HG03095 (cell line): Measurements from ENCODE around the gene MYCL.

Experiments
- ATAC-seq: cut with Tn5 transposase; IDR thresholded peaks from one replicate; pipeline ENCODE4 v1.9.1; 2021; ENCODE audit warnings: moderate library complexity; ENCODE audit not compliant: unreplicated experiment

The MYCL gene

DNA sequence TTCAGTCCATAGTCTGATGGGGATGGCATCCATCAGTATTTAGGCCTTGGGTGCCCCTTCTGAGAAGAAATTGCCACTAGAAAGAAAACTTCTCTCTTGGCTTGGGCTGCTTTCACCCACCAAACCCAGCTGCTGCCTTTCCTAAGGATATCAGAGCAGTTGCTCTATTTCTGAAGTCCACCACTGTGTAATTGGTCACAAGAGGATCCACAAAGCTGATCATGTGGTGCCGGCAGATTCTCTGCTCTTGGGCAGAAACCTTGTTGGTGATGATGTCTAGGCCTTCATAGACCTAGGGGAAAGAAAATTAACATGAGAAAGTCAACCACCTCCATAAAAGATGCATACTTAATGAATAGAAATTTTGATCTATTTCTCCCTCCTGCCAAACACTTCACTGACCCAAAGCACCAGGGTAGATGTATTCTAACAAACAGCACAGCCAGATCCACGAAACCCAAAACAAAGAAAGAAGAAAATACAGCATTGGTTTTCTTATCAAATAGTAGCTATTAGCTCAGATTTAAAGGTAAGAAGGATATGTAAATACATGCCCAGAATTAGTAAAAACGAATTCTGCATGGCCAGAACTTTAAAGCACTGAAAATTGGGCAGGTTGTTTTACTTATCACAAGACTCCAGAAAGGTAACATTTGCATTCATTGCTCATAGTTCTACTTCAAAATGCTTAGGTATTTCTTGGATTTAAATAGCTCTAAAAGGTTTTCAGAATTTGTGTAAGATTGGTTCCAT is 44.4 kb downstream of the MYCL start:
- no peak for ATAC-seq

DNA sequence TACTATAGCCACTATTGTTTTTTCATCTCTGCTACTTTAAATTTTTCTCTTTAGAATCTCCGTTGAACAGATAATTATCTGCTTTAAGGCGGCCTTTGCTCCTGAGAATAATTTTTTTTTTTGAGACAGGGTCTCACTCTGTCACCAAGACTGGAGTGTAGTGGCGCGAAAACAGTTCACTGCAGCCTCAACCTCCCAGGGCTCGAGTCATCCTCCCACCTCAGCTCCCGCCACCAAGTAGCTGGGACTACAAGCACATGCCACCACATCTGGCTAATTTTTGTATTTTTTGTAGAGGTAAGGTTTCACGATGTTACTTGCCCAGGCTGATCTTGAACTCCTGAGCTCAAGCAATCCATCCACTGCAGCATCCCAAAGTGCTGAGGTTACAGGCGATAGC is 47.0 kb downstream of the MYCL start:
- ATAC-seq: no peak

DNA sequence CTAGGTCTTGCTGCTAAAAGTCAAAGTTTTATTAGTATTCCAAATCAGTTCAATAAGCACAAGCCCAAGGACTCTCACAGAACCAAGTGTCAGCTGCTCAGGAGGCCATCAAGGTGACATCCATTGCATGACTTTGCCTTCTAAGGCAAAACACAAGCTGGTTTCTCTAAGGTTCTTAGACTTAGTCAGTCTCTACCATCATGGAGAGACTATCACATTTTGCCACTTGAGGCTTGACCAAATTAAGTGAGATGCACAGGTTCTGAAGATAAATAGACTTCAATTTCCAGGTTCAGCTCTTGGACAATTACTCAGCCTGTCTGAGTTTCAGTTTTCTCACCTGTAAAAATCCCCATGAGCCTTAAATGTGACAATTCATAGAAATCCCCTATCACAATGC is 47.4 kb downstream of the MYCL start:
- ATAC-seq: no peak

DNA sequence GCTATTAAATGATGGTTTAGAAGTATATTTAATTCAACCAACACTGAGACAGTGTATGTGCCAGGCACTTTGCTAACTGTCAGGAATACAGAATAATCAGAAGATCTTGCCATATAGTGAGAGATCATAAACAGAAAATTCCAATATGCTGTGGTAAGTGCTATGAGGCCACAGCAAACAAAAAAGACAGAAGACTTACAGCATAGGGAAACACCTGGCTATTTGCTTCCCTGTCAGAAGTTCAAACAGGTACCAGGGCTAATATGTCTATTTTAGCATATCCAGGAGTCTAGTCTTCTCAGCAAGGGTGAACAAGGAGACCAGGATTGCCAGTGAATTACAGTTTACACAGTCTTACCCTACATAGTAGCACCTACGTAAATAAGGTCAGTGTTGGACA is 48.8 kb downstream of the MYCL start:
- ATAC-seq: no peak

DNA sequence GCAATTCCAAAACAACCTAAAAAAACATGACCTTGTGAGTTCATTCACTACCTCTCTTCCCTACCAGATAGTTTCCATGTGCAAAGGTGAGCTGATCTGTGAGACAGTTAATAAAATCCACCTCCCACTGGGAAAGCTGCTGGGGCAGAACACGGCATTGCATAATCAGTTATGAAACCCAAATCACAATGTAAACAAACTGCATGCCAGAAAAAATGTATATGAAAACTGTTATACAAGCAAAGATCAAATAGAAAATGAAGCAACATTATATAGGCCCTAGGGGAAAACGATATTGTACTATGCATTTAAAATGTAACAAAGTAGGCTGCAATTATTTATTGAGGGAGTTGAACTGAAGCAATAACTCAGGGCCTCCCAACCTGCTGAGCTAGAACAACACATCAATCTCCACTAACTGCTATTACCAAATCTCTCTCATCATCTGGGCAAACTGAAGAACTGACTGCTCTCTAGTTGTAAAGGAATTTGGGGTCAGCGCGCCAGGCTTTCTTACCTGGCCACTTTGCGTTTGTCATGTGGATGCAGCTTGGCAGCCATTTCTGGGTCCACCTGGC is 49.4 kb downstream of the MYCL start:
- no peak for ATAC-seq

DNA sequence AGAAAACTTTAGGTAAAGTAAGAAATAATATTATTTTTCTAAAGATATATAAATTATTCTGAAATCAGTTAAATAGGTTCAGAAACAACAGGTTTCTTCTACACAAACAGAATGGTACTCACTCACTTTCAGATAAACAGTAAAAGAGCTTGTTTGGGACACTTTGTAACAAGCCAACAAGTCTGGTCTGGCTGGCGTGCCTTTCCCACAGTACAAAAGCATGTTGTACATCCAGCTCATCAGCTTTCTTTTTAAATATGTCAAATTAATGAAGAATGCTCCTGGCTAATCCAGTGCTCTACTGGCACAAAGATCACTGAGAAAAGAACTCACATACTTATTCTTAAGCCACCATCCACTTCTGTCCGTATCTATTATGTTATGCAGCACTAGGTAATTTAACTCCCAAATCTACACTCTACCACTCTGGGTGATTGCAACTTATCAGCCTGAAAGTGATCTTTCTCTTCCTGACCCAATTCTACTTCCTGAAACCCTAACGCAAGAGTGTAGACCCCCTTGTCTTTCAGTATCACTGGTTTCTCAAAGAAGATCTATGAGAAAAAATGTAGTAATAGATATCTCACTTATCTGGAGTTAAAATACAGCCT is 51.0 kb downstream of the MYCL start:
- ATAC-seq: no peak

DNA sequence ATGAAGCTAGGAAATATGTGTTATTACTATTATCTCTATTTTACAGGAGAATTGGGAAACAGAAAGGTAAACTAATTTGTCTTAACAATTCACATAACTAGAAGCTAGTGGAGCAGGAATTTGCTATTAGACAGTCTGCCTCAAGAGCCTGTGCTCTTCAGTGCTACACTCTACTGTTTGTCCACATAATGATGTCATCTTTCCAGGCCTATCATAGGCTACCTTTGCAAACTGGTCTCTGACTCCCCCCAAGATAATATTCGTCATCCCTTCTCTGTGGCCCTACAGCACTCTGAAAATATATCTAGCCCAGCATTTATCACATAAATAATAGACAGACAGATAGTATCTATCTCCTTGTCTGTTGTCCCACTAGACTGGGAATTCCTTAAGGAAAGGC is 52.5 kb downstream of the MYCL start:
- no peak for ATAC-seq

DNA sequence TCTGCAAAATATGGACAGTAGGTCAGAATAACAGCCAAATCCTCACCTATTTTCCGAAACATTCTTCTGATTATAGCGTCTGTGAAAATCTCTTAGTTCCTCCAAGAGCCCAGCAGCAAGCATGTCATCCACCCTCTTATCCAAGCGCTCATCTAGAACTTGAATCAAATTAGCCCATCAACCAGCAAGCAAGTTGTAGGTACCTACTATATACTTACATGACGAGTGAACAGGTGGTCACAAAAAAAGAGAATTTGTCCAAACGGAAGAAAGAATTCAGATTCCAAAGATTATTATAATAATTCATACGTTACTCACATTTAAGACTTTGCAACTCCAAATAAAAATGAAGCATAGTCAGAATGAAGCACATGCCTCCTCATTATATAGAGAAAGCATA is 53.8 kb downstream of the MYCL start:
- no peak for ATAC-seq

DNA sequence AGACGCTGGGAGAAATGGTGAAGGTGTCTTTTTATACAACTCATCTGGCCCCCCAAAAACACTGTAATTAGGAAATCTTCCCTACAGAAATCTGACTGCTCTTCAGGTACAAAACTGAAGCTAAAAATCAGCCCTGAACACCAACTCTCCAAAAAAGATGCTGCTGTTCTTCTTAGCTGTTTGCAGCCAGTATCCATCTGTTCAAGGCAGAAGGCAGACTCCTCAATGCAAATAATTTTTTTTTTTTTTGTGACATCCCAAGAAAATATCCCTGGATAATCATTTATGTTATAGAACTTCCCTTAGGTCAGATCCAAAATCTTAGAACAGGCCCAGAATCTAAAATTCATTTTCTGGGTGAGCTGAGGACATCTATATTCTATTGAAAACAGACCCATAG is 54.9 kb downstream of the MYCL start:
- no peak for ATAC-seq

DNA sequence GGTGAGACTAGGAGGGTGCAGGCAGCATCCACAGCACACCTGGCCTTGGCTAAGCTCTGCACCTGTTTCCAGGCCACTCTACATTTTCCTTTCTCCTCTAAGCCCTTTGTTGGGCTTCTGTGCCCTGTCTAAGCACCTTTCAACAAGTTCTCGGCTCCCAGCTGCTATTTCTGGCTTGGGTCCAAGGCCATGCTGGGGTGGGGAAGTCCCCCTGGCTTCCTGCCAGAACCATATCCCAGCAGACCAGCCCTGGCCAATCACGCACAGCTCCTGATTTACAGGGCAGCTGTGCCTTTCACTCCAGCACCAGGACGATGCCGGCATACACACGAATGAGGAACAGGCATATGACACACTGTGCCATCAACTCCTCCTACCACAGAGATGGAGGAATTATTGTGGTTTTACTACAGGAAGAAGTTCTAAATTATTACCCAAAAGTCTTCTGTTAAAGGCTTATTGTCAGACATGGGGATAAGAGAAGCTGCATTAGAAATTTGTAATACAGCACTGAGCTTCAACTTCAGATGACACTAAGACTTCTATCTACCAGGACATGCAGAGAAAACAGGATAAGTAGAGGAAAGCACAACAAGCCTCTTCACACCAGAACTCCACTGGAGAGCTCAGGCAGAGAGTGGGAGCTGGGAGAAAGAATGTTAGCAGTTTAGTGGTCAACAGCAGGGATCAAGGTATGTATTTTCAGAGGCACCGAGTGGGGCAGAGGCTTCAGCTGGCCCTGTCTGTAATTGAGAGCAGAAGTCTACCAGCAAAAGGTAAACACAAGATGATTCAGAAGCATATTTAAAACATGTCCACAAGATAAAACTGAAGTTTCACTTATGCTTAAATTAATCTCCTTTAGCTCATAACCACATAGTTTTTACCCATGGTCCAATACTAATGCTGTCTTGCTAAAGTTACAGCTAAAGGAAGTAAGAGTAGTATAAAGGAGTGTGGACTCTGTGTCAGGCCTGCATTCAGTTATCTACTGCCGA is 55.8 kb downstream of the MYCL start:
- ATAC-seq: no peak
